Activated CD8-positive, alpha-beta memory T cell treated with anti-CD3 and anti-CD28 coated beads, Interleukin-2, amount 10 ng/mL, durations not matched to agents 7 days and 5 days (primary cell): ENCODE data around the gene CGN. TPM values are rescaled to one million over a fixed set of nuclear protein-coding genes. Genes with fewer than 3 reads are reported as not detected.
A peak's percentile ranks its signal among the peaks of the same experiment; 100 is the strongest.
"Not testable (repeated sequence)": the region's sequence is repeated elsewhere in the genome, so short reads cannot be mapped to it uniquely, and the experiment has no call there.

Source experiments
- ATAC-seq: fragments of 150-1000 bp; cut with Tn5 transposase; one replicate; pipeline ENCODE4 v1.10.0; 2021; ENCODE audit warnings: moderate library complexity
- CTCF ChIA-PET: fragments of 350-600 bp; sonication (Branson Sonifier 250); formaldehyde crosslinking; loops from one replicate; lab custom pipeline; 2021; ENCODE audit warnings: antibody characterized with exemption; lab: Charles Lee
- DNase-seq: peaks from one replicate; pipeline ENCODE4 v3.0.0-alpha.2; 2020
- H3K27ac Mint-ChIP-seq: one replicate; pipeline ENCODE4 v1.8.0; 2021; ENCODE audit warnings: mild to moderate bottlenecking, mixed read lengths
- H3K27me3 Mint-ChIP-seq: one replicate; pipeline ENCODE4 v1.8.0; 2021; ENCODE audit warnings: mixed read lengths
- H3K36me3 Mint-ChIP-seq: one replicate; pipeline ENCODE4 v1.8.0; 2021; ENCODE audit warnings: mild to moderate bottlenecking, mixed read lengths
- H3K4me1 Mint-ChIP-seq: one replicate; pipeline ENCODE4 v1.8.0; 2021; ENCODE audit warnings: mixed read lengths
- H3K4me3 Mint-ChIP-seq: one replicate; pipeline ENCODE4 v1.8.0; 2021; ENCODE audit warnings: mild to moderate bottlenecking, moderate library complexity, mixed read lengths
- H3K9me3 Mint-ChIP-seq: one replicate; pipeline ENCODE4 v1.8.0; 2022; ENCODE audit warnings: low read depth, mixed read lengths
- total RNA-seq, 2 experiments: library from RNA; stranded (reverse); gene quantifications; one replicate each; pipeline ENCODE4 v1.2.3, GENCODE V29; 2021

CGN gene
- total RNA-seq, 2 experiments from 2014 or later, result 0.37 to 0.70 TPM

GRCh38 chr1:151518431-151518830 is 7.2 kb downstream of the CGN start:
- Mint-ChIP-seq H3K4me3 (no peak overlapping the region), H3K27me3 (no peaks in the 10 kb centered on the region), H3K9me3 (no peaks in the 10 kb centered on the region), H3K27ac (no peak overlapping the region), H3K4me1 (peaks cover 9% of the 10 kb centered on the region), H3K36me3 (no peaks in the 10 kb centered on the region)
- DNase-seq, result no peak
- CTCF ChIA-PET, result interaction anchor here (0.6 to 0.9 kb wide), 2 partner anchors 26 to 75 kb away, joined by 3 read pairs; no protein-coding TSS in a partner anchor
- no peak for ATAC-seq

GRCh38 chr1:151518936-151519335 is 7.7 kb downstream of the CGN start:
- ATAC-seq, result no peak
- no peak for DNase-seq
- H3K4me3 Mint-ChIP-seq, result no peak overlapping the region
- no peak overlapping the region for H3K27ac Mint-ChIP-seq
- no peaks in the 10 kb centered on the region for H3K27me3 Mint-ChIP-seq
- CTCF ChIA-PET, result interaction anchor here (0.6 kb wide), 1 partner anchor 25 kb away, joined by 3 read pairs; no protein-coding TSS in a partner anchor
- H3K9me3 Mint-ChIP-seq, result no peaks in the 10 kb centered on the region
- no peaks in the 10 kb centered on the region for H3K36me3 Mint-ChIP-seq
- peaks cover 6% of the 10 kb centered on the region for H3K4me1 Mint-ChIP-seq

GRCh38 chr1:151519667-151520066 is 8.5 kb downstream of the CGN start:
- Mint-ChIP-seq H3K4me3 (no peak overlapping the region), H3K9me3 (no peaks in the 10 kb centered on the region), H3K4me1 (peaks cover 4% of the 10 kb centered on the region), H3K27me3 (no peaks in the 10 kb centered on the region), H3K27ac (no peak overlapping the region), H3K36me3 (no peaks in the 10 kb centered on the region)
- CTCF ChIA-PET, result interaction anchor here (0.7 to 1.7 kb wide), 6 partner anchors 8 to 317 kb away, joined by 3 to 7 read pairs (median 4); partner anchors contain the start of gene TUFT1
- ATAC-seq (no peak), DNase-seq (no peak)

DNA sequence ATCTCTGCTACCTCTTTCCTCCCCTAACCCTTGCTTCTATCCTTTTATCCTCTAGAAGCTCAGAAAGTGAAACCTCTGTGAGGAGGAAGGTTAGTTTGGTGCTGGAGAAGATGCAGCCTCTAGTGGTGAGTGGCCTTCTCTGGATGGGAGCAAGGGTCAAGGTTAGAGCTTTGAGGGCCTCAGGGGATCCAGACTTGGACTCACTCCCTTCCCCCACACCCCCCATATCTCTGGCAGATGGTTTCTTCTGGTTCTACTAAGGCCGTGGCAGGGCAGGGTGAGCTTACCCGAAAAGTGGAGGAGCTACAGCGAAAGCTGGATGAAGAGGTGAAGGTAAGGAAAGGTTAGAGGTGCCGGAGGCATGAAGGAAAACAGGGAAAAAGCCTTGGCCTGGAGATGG is 9.2 kb downstream of the CGN start:
- DNase-seq (no peak), ATAC-seq (no peak)
- Mint-ChIP-seq H3K27ac (no peak overlapping the region), H3K4me3 (no peak overlapping the region), H3K27me3 (no peaks in the 10 kb centered on the region), H3K4me1 (peaks cover 4% of the 10 kb centered on the region), H3K9me3 (no peaks in the 10 kb centered on the region), H3K36me3 (no peaks in the 10 kb centered on the region)
- CTCF ChIA-PET, result interaction anchor here (0.7 to 1.7 kb wide), 8 partner anchors 9 to 316 kb away, joined by 3 to 7 read pairs (median 3); partner anchors contain the start of gene TUFT1

DNA sequence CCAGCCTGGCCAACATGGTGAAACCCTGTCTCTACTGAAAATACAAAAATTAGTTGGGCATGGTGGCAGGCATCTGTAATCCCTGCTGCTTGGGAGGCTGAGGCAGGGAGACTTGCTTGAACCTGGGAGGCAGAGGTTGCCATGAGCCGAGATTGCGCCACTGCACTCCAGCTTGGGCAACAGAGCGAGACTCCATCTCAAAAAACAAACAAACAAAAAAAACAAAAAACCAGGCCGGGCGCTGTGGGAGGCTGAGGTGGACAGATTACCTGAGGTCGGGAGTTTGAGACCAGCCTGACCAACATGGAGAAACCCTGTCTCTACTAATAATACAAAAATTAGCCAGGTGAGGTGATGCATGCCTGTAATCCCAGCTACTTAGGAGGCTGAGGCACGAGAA is 11.2 kb downstream of the CGN start:
- CTCF ChIA-PET, H3K4me1 Mint-ChIP-seq, H3K36me3 Mint-ChIP-seq, H3K4me3 Mint-ChIP-seq, H3K27ac Mint-ChIP-seq, H3K27me3 Mint-ChIP-seq, DNase-seq, ATAC-seq, H3K9me3 Mint-ChIP-seq: not testable (repeated sequence)

DNA sequence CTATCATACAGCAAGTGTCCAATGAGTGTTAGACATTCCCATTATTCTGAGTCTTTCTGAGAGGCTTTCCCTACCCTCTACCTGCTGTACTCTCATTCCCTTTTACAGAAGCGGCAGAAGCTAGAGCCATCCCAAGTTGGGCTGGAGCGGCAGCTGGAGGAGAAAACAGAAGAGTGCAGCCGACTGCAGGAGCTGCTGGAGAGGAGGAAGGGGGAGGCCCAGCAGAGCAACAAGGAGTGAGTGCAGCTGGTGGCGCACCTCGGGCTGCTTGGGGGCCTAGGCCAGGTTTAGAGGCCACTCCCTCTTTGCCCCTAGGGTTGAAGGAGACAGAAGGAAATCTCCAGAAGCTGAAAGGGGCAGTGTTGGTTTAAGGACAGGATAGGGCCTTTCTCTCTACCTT is 12.1 kb downstream of the CGN start:
- Mint-ChIP-seq H3K27me3 (no peaks in the 10 kb centered on the region), H3K36me3 (no peaks in the 10 kb centered on the region), H3K4me3 (no peak overlapping the region), H3K4me1 (peaks cover 4% of the 10 kb centered on the region), H3K9me3 (no peaks in the 10 kb centered on the region), H3K27ac (no peak overlapping the region)
- ATAC-seq, result no peak
- CTCF ChIA-PET, result interaction anchor here (1.1 kb wide), 2 partner anchors 10 to 12 kb away, joined by 3 to 4 read pairs; no protein-coding TSS in a partner anchor
- DNase-seq, result no peak

GRCh38 chr1:151524736-151525135 is 13.5 kb downstream of the CGN start:
- peaks cover 4% of the 10 kb centered on the region for H3K4me1 Mint-ChIP-seq
- H3K9me3 Mint-ChIP-seq, result no peaks in the 10 kb centered on the region
- CTCF ChIA-PET, result interaction anchor here (1.1 kb wide), 1 partner anchor 10 kb away, joined by 4 read pairs; no protein-coding TSS in a partner anchor
- H3K4me3 Mint-ChIP-seq, result no peak overlapping the region
- no peak for DNase-seq
- H3K27me3 Mint-ChIP-seq, result no peaks in the 10 kb centered on the region
- no peak for ATAC-seq
- H3K36me3 Mint-ChIP-seq, result no peaks in the 10 kb centered on the region
- H3K27ac Mint-ChIP-seq, result no peak overlapping the region

GRCh38 chr1:151526735-151527525 is 15.7 kb downstream of the CGN start:
- Mint-ChIP-seq H3K27me3 (no peaks in the 10 kb centered on the region), H3K27ac (no peak overlapping the region), H3K36me3 (no peaks in the 10 kb centered on the region), H3K4me3 (no peak overlapping the region), H3K4me1 (no peaks in the 10 kb centered on the region), H3K9me3 (no peaks in the 10 kb centered on the region)
- CTCF ChIA-PET, result interaction anchor here (0.9 to 1.0 kb wide), 2 partner anchors 12 to 20 kb away, joined by 3 read pairs; no protein-coding TSS in a partner anchor
- ATAC-seq (no peak), DNase-seq (no peak)

DNA sequence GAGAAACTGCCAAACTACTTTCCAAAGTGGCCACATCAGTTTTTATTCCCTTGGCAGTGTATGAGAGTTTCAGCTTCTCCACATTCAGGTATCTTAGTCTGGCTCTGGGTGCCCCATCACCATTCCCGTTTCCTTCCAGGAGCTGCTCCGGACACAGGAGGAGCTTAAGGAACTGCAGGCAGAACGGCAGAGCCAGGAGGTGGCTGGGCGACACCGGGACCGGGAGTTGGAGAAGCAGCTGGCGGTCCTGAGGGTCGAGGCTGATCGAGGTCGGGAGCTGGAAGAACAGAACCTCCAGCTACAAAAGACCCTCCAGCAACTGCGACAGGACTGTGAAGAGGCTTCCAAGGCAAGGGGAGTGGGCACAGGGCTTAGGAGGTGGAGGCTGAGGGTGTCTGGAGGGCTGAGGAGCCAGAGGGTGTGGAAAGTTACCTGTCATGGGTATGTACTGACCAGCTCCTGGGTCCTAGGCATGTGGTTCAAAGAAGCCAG is 18.1 kb downstream of the CGN start:
- Mint-ChIP-seq H3K9me3 (no peaks in the 10 kb centered on the region), H3K4me3 (no peak overlapping the region), H3K27me3 (no peaks in the 10 kb centered on the region), H3K4me1 (no peaks in the 10 kb centered on the region), H3K36me3 (no peaks in the 10 kb centered on the region), H3K27ac (no peak overlapping the region)
- no peak for ATAC-seq
- DNase-seq, result no peak
- CTCF ChIA-PET, result interaction anchor here (0.9 to 1.7 kb wide), 3 partner anchors 9 to 20 kb away, joined by 3 to 4 read pairs (median 3); no protein-coding TSS in a partner anchor

GRCh38 chr1:151529781-151530180 is 18.6 kb downstream of the CGN start:
- Mint-ChIP-seq H3K4me3 (no peak overlapping the region), H3K27ac (no peak overlapping the region), H3K36me3 (no peaks in the 10 kb centered on the region), H3K9me3 (no peaks in the 10 kb centered on the region), H3K4me1 (no peaks in the 10 kb centered on the region), H3K27me3 (no peaks in the 10 kb centered on the region)
- DNase-seq, result no peak
- CTCF ChIA-PET, result interaction anchor here (0.9 to 1.7 kb wide), 3 partner anchors 9 to 19 kb away, joined by 3 to 4 read pairs (median 3); no protein-coding TSS in a partner anchor
- no peak for ATAC-seq

GRCh38 chr1:151530461-151530860 is 19.3 kb downstream of the CGN start:
- no peaks in the 10 kb centered on the region for H3K9me3 Mint-ChIP-seq
- H3K36me3 Mint-ChIP-seq, result no peaks in the 10 kb centered on the region
- no peaks in the 10 kb centered on the region for H3K27me3 Mint-ChIP-seq

DNA sequence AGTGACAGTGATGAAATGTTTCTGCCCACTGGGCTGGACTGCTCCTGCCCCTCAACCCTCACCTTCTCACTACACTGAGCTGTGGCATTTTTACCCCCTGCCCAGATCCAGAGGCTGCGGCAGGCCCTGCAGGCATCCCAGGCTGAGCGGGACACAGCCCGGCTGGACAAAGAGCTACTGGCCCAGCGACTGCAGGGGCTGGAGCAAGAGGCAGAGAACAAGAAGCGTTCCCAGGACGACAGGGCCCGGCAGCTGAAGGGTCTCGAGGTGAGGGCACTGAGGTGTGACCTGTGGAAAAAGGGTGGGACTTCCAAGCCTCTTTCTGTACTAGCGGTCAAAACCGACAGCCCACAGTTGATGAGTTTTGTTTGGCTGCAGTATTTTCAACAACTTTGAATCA is 22.7 kb downstream of the CGN start:
- DNase-seq (no peak), ATAC-seq (no peak)
- Mint-ChIP-seq H3K36me3 (no peaks in the 10 kb centered on the region), H3K27ac (no peak overlapping the region), H3K4me1 (no peaks in the 10 kb centered on the region), H3K4me3 (no peak overlapping the region), H3K9me3 (no peaks in the 10 kb centered on the region), H3K27me3 (no peaks in the 10 kb centered on the region)
- CTCF ChIA-PET, result interaction anchor here (0.7 to 2.4 kb wide), 6 partner anchors 8 to 303 kb away, joined by 3 to 7 read pairs (median 4); no protein-coding TSS in a partner anchor

More at GRCh38 chr1:151530461-151530860, 19.3 kb downstream of the CGN start:
- no peak overlapping the region for H3K27ac Mint-ChIP-seq
- ATAC-seq, result no peak
- CTCF ChIA-PET, result interaction anchor here (1.1 to 1.7 kb wide), 2 partner anchors 10 to 12 kb away, joined by 3 to 4 read pairs; no protein-coding TSS in a partner anchor
- H3K4me1 Mint-ChIP-seq, result no peaks in the 10 kb centered on the region
- no peak overlapping the region for H3K4me3 Mint-ChIP-seq
- DNase-seq, result no peak

- peaks cover 5% of the 10 kb centered on the region for H3K4me1 Mint-ChIP-seq
- no peaks in the 10 kb centered on the region for H3K36me3 Mint-ChIP-seq
- CTCF ChIA-PET, result interaction anchor here (0.6 to 2.4 kb wide), 9 partner anchors 10 to 229 kb away, joined by 3 to 7 read pairs (median 4); partner anchors contain the start of gene MRPL9
- peak; percentile 91 for ATAC-seq
- DNase-seq, result peak; percentile 86
- H3K27ac Mint-ChIP-seq, result no peak overlapping the region
- no peaks in the 10 kb centered on the region for H3K27me3 Mint-ChIP-seq
- H3K9me3 Mint-ChIP-seq, result no peaks in the 10 kb centered on the region
- no peak overlapping the region for H3K4me3 Mint-ChIP-seq
Measured at GRCh38 chr1:151534662-151535278, 23.6 kb downstream of the CGN start.
